Neural progenitor cell (in vitro differentiated cells): ENCODE data around the gene SUOX. TPM values are rescaled to one million over a fixed set of nuclear protein-coding genes. Genes with fewer than 3 reads are reported as not detected.
A peak's percentile ranks its signal among the peaks of the same experiment; 100 is the strongest.
"Not testable (repeated sequence)": the region's sequence is repeated elsewhere in the genome, so short reads cannot be mapped to it uniquely, and the experiment has no call there.

Experiments used
- DNase-seq: peaks from one replicate; pipeline ENCODE4 v3.0.0-alpha.2; 2016; ENCODE audit warnings: low spot score
- H2AFZ ChIP-seq: fragments of 200-600 bp; sonication (generic); replicated peaks from 2 replicates; pipeline ENCODE4 v1.6.1; 2016; ENCODE audit warnings: antibody characterized with exemption
- H3F3A ChIP-seq: fragments of 200-600 bp; sonication (generic); 2 replicates; pipeline ENCODE4 v1.6.1; 2016; ENCODE audit warnings: antibody characterized with exemption, low read depth
- H3K27ac ChIP-seq: fragments of 200-600 bp; sonication (generic); 2 replicates; pipeline ENCODE4 v1.5.1; 2016; ENCODE audit warnings: mild to moderate bottlenecking
- H3K27me3 ChIP-seq: fragments of 200-600 bp; sonication (generic); 2 replicates; pipeline ENCODE4 v1.6.1; 2016; ENCODE audit warnings: mild to moderate bottlenecking, moderate library complexity
- H3K36me3 ChIP-seq: fragments of 200-600 bp; sonication (generic); 2 replicates; pipeline ENCODE4 v1.5.1; 2016
- H3K4me1 ChIP-seq: fragments of 200-600 bp; sonication (generic); 2 replicates; pipeline ENCODE4 v1.6.1; 2016; ENCODE audit warnings: mixed run types
- H3K4me2 ChIP-seq: fragments of 200-600 bp; sonication (generic); 2 replicates; pipeline ENCODE4 v1.6.1; 2016
- H3K4me3 ChIP-seq: fragments of 200-600 bp; sonication (generic); 2 replicates; pipeline ENCODE4 v1.5.1; 2016
- H3K79me2 ChIP-seq: fragments of 200-600 bp; sonication (generic); 2 replicates; pipeline ENCODE4 v1.6.1; 2016; ENCODE audit warnings: low read depth
- H3K9ac ChIP-seq: fragments of 200-600 bp; sonication (generic); 2 replicates; pipeline ENCODE4 v1.6.1; 2016
- H3K9me3 ChIP-seq: fragments of 200-600 bp; sonication (generic); 2 replicates; pipeline ENCODE4 v1.5.1; 2016; ENCODE audit warnings: low read depth
- H4K20me1 ChIP-seq: fragments of 200-600 bp; sonication (generic); 2 replicates; pipeline ENCODE4 v1.6.1; 2016; ENCODE audit warnings: low read depth
- H3K27ac Mint-ChIP-seq: 3 replicates; pipeline ENCODE4 v1.8.0; 2021; ENCODE audit warnings: mixed read lengths
- H3K27me3 Mint-ChIP-seq: 2 replicates; pipeline ENCODE4 v1.8.0; 2022; ENCODE audit warnings: low read depth, mild to moderate bottlenecking, inconsistent platforms, moderate library complexity, mixed read lengths; ENCODE audit not compliant: insufficient read depth
- H3K36me3 Mint-ChIP-seq: 3 replicates; pipeline ENCODE4 v1.8.0; 2021; ENCODE audit warnings: mixed read lengths
- H3K4me1 Mint-ChIP-seq: 3 replicates; pipeline ENCODE4 v1.8.0; 2021; ENCODE audit warnings: mixed read lengths
- H3K4me3 Mint-ChIP-seq: 3 replicates; pipeline ENCODE4 v1.8.0; 2021; ENCODE audit warnings: mild to moderate bottlenecking, moderate library complexity, mixed read lengths
- H3K9me3 Mint-ChIP-seq: 3 replicates; pipeline ENCODE4 v1.8.0; 2020; ENCODE audit warnings: mixed read lengths
- CTCF ChIP-seq: fragments of 200-600 bp; sonication (generic); IDR thresholded peaks from 2 replicates; pipeline ENCODE4 v1.5.1; 2017; ENCODE audit warnings: antibody characterized with exemption, mild to moderate bottlenecking
- EZH2 ChIP-seq: fragments of 200-600 bp; sonication (generic); IDR thresholded peaks from 2 replicates; pipeline ENCODE4 v1.6.1; 2017; ENCODE audit warnings: antibody characterized with exemption, mild to moderate bottlenecking, moderate library complexity
- EZH2phosphoT487 ChIP-seq: fragments of 200-600 bp; sonication (generic); IDR thresholded peaks from 2 replicates; pipeline ENCODE4 v1.6.1; 2017; ENCODE audit warnings: antibody characterized with exemption
- total RNA-seq: library from RNA; depleted of rRNA; stranded (reverse); fragments of >200 nt; gene quantifications from 2 replicates; pipeline ENCODE4 v1.2.3, GENCODE V29; 2015; ENCODE audit warnings: low replicate concordance

SUOX gene
- total RNA-seq, 1 donor from 2014 or later: 17.5 TPM

- peaks cover 17% of the 10 kb centered on the region for H3K36me3 Mint-ChIP-seq
- peaks cover 22% of the 10 kb centered on the region for H3K4me1 Mint-ChIP-seq
- peak within 1 kb of the TSS; percentile 100 for H3K27ac Mint-ChIP-seq
- H3K9me3 ChIP-seq: no peaks in the 10 kb centered on the region
- peak; percentile 99 for DNase-seq
- H3K9ac ChIP-seq: peak within 1 kb of the TSS; percentile 82
- peak within 1 kb of the TSS; percentile 81 for H3K4me2 ChIP-seq
- H3K9me3 Mint-ChIP-seq: no peaks in the 10 kb centered on the region
- peak within 1 kb of the TSS; percentile 69 for H3K27ac ChIP-seq
- TF ChIP-seq EZH2: peak; percentile 30
- peak; percentile 66 for TF ChIP-seq CTCF
- TF ChIP-seq EZH2phosphoT487: no peak
- no peaks in the 10 kb centered on the region for H3K27me3 ChIP-seq
- peaks cover 14% of the 10 kb centered on the region for H3K4me1 ChIP-seq
- H3F3A ChIP-seq: peaks cover 60% of the 10 kb centered on the region
- H2AFZ ChIP-seq: peak within 1 kb of the TSS; percentile 95
- H3K79me2 ChIP-seq: peaks cover 23% of the 10 kb centered on the region
- peak within 1 kb of the TSS; percentile 100 for H3K4me3 Mint-ChIP-seq
- H3K36me3 ChIP-seq: peaks cover 8% of the 10 kb centered on the region
- H3K4me3 ChIP-seq: peak within 1 kb of the TSS; percentile 63
- H3K27me3 Mint-ChIP-seq: peaks cover 7% of the 10 kb centered on the region
- H4K20me1 ChIP-seq: peaks cover 10% of the 10 kb centered on the region
Measured at GRCh38 chr12:56041552-56042429, 44.7 kb downstream of the SUOX start, which contains the start of gene RPS26. Gene RPS26, plus strand, starts transcription at chr12:56041918. Its CDS starts 249 bp downstream, at chr12:56042167.

DNA sequence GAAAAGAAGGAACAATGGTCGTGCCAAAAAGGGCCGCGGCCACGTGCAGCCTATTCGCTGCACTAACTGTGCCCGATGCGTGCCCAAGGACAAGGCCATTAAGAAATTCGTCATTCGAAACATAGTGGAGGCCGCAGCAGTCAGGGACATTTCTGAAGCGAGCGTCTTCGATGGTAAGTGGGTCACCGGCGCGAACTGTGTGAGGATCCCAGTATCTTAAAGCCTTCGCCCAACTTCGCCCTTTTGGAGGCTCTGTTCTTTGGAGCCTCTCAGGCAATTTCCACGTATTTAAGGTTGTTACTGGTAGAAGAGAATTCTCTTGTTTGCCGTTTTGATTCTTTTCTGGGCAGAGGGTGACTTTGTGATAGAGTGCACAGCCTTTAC lies 45.3 kb downstream of the SUOX start:
- Histone ChIP-seq H3K9ac (peak overlapping the region; percentile 82), H3K79me2 (peaks cover 23% of the 10 kb centered on the region), H3F3A (peaks cover 62% of the 10 kb centered on the region), H3K4me3 (peak overlapping the region; percentile 63), H3K4me2 (peak overlapping the region; percentile 81), H3K4me1 (peaks cover 14% of the 10 kb centered on the region)
- Mint-ChIP-seq H3K36me3 (peaks cover 13% of the 10 kb centered on the region), H3K4me1 (peaks cover 22% of the 10 kb centered on the region), H3K27ac (peak overlapping the region; percentile 100), H3K4me3 (peak overlapping the region; percentile 100)
- H2AFZ ChIP-seq, H4K20me1 ChIP-seq, H3K27me3 ChIP-seq, H3K9me3 Mint-ChIP-seq, H3K36me3 ChIP-seq, H3K27me3 Mint-ChIP-seq, H3K9me3 ChIP-seq, H3K27ac ChIP-seq: not testable (repeated sequence)
- peak; percentile 18 for DNase-seq

DNA sequence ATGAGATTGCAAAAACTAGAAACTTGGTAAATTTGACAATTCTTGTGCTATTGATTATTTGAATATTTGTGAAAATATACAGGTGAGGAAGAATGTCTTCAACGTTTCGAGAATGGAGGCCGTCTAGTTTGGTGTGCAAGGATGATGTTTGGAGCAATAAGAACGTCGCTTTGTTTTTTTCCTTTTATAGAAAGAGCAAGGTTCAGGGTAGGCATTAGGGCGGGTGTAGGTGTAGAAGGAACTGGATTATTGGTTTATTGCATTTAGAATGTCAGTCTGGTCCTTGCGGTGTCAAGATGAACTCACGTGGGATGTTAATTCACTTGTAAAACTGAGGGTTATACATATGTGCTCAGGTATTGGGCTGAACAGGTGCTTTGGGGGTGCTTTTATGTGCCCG lies 45.8 kb downstream of the SUOX start:
- no peaks in the 10 kb centered on the region for H3K9me3 ChIP-seq
- peaks cover 10% of the 10 kb centered on the region for H4K20me1 ChIP-seq
- peak overlapping the region; percentile 82 for H3K9ac ChIP-seq
- DNase-seq: no peak
- Mint-ChIP-seq H3K27me3 (peaks cover 7% of the 10 kb centered on the region), H3K4me3 (peak overlapping the region; percentile 100), H3K36me3 (peaks cover 13% of the 10 kb centered on the region), H3K9me3 (no peaks in the 10 kb centered on the region), H3K27ac (no peak overlapping the region), H3K4me1 (peaks cover 22% of the 10 kb centered on the region)
- peaks cover 64% of the 10 kb centered on the region for H3F3A ChIP-seq
- H3K36me3 ChIP-seq: peaks cover 8% of the 10 kb centered on the region
- peaks cover 14% of the 10 kb centered on the region for H3K4me1 ChIP-seq
- peak overlapping the region; percentile 63 for H3K4me3 ChIP-seq
- peak overlapping the region; percentile 81 for H3K4me2 ChIP-seq
- TF ChIP-seq CTCF (no peak), EZH2phosphoT487 (no peak), EZH2 (no peak)
- H3K79me2 ChIP-seq: peaks cover 23% of the 10 kb centered on the region
- no peak overlapping the region for H3K27ac ChIP-seq
- no peaks in the 10 kb centered on the region for H3K27me3 ChIP-seq
- H2AFZ ChIP-seq: no peak overlapping the region
